GM10266 (cell line): ENCODE results near the gene HSD11B2.
A peak's percentile ranks its signal among the peaks of the same experiment; 100 is the strongest.

Source experiments
- DNase-seq: peaks from one replicate; pipeline ENCODE4 v3.0.0; 2012; ENCODE audit errors: extremely low spot score
- TF ChIP-seq, protein P1 (sequence below): IDR thresholded peaks from 2 replicates; pipeline ENCODE4 v1.5.1; 2012; ENCODE audit warnings: mild to moderate bottlenecking, low read depth; ENCODE audit not compliant: control insufficient read depth, insufficient read depth; ENCODE audit errors: missing control alignments

The HSD11B2 gene

DNA sequence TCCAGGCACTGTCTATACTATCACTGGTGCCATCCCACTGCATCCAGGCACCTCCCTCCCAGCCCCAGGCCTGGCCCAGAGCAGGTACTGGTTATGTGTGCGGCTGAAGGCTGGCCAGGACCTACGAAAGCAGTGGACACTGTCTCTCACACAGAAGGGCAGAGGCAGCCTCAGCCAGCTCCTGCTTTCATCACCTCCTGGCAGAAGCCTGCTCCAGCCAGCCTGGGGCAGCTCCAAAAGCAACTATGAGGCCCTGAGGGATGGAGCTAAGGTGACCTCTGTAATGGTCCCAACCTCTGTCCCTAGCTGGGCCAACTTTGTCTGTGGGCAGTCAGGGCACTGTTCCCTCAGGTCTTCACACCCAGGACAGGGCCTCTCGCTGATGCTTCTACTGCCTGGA lies 18.8 kb downstream of the HSD11B2 start:
- DNase-seq: no peak
- TF ChIP-seq, protein P1, sequence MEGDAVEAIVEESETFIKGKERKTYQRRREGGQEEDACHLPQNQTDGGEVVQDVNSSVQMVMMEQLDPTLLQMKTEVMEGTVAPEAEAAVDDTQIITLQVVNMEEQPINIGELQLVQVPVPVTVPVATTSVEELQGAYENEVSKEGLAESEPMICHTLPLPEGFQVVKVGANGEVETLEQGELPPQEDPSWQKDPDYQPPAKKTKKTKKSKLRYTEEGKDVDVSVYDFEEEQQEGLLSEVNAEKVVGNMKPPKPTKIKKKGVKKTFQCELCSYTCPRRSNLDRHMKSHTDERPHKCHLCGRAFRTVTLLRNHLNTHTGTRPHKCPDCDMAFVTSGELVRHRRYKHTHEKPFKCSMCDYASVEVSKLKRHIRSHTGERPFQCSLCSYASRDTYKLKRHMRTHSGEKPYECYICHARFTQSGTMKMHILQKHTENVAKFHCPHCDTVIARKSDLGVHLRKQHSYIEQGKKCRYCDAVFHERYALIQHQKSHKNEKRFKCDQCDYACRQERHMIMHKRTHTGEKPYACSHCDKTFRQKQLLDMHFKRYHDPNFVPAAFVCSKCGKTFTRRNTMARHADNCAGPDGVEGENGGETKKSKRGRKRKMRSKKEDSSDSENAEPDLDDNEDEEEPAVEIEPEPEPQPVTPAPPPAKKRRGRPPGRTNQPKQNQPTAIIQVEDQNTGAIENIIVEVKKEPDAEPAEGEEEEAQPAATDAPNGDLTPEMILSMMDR: no peak

DNA sequence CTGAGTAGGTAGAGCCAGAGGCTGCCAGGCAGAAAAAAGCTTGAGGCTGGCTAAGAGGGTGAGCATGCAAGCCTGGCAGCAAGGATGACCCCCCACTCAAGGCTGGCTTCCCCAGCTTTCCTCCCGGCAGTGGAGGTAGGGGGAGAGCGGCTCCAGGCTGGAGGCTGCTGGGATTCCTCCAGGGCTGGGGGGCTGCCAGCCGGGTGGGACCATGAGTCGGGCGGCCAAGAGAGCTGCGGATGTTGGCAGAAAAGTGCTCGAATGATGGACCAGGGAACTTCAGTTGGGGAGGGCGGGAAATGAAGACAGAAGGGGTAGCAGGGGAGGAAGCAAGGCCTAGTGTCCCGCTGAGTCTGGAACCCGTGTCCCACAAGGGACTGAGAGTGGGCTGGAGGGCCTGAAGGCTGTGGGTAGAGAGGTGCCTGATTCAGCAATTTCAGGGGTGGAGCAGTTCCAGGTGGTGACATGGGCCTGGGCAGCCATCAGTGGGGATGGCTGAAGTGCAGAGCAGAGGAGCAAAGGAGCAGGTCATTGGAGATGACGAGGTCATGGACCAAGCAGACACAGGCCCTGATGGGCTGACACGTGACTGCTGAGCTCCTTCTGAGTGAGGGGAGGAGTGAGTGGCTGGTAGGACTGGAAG lies 20.3 kb downstream of the HSD11B2 start:
- DNase-seq: no peak
- TF ChIP-seq, protein P1: no peak

DNA sequence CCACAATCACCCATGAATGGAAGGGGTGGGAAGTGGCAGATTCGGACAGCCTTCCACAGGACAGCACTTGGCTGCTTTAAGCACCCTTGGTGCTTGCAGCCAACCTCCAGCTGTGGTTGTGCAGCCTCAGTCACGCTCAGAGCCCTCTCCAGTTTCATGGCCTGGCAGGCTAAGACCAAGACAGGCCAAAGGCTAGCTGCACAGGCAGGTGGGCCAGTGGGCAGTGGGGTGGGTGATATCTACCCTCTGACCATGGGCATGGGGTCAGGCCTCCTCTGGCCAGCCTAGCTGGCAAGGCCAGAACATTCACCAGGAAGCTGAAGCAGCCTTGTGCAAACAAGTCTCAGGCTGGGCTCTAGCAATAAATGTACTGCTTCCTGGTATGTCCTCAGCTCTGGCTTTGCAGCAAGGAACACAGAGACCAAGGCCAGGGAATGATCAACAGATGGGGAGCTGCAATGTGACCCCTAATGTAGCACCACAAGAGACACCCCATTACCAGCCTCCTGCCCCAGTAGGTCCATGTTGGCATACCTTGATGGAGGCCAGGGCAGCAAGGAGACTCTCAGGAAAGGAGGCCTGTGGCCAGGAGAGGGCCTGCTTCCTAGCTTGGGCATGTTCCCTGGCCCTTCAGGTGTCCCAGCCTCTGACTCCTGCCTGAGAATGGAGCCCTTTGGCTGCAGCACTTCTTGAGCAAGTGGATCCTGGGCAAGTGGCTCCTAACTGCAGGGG lies 20.9 kb downstream of the HSD11B2 start:
- TF ChIP-seq, protein P1: no peak
- DNase-seq: no peak

DNA sequence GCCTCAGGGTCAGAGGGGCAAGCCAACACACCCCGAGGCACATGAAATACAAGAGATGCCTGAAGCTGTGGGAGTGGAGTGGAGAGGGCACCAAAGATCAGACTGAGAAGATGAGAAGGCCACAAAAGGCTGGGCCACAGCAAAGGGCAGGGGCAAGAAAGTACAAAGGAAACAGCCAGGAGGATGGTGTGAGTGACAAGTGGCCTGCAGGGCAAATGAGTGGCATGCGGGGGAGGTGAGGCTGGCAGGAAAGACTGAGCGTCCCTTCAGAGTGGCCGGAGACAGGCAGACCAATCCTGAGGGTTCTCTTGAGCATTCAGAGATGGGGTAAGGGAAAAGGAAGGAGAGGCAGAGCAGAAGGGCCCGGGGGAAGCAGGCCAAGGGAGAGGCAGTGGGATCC lies 23.2 kb downstream of the HSD11B2 start:
- TF ChIP-seq, protein P1: no peak
- DNase-seq: no peak

DNA sequence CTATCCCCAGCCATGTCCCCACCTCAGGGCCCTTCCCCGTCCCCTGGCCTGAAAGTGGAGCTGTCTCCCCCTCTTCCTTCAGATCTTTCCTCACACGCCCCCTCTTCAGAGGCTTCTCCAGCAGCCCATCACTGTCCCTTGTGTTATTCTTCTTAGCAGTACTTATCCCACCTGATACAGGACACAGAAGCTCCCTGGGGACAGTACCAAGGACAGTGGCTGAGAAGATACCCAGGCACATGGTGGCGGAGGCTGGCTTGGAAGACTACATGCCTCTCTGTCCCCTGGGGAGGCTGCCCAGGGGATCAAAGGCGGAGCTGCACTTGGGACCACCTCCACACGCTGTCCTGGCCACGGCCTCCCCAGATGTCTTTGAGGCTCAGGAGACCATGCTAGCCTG lies 23.9 kb downstream of the HSD11B2 start:
- TF ChIP-seq, protein P1: no peak
- no peak for DNase-seq

DNA sequence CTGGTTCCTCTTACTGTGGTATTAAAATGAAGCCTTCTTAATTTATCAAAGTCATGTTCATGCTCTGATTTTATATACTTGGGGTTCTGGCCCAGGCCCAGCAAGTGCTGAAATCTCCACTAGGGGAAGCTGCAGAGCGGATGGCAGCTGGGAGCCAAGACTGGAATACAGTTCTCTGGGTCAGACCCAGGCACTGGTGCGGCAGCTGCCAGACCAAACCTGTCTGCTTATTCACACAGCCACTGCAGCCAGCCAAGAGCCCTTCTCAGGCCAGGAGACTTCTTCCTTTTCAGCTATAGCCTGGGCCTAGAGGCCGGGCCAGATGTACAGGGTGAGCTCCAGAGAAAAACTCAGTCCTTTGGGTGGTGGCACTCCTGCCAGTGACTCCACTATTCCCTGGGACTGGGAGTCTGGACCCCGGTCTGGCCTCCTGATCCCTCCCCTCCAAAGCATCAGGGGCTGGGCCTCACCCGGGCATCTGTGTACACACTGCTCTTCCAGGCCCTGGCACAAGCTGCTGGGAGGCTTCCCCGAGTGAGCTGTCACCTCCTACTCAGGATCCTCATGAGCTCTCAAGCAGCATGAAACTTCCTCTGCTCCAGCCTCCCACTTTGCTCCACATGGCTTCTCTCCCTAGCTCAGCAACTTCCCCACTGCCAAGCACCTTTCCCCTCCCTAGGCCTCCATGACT lies 25.6 kb downstream of the HSD11B2 start:
- TF ChIP-seq, protein P1: peak; percentile 28
- no peak for DNase-seq

DNA sequence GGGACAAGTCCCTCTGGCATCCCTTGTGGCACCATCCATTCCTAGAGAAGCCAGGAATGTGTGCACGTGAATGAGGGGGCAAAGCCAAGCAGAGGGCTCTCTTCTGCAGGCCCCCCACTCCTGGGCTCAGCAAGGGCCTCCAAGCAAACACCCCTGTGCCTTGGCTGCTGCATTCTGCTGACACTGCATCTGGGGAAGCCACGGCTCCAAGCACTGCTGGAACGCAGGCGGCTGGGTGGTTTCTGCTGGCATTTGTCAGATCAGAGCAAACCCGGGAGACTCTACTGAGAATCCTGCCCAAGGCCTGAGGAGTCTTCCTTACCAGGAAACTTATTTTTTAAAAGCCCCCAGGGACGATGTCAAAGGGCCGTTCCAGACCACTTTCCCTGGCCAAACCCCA lies 26.7 kb downstream of the HSD11B2 start:
- TF ChIP-seq, protein P1: no peak
- DNase-seq: no peak
